Activated B cell treated with CpG ODN at 0.5 μM for 24 hours (primary cell): Measurements from ENCODE around the gene NDUFA12. TPM values are rescaled to one million over a fixed set of nuclear protein-coding genes. Genes with fewer than 3 reads are reported as not detected.

Experiments used
- ATAC-seq: fragments of 200-7000 bp; cut with Tn5 transposase; one replicate; pipeline ENCODE4 v1.10.0; 2021; ENCODE audit warnings: low read depth, mild to moderate bottlenecking, moderate library complexity
- CTCF ChIA-PET: fragments of 350-600 bp; sonication (Branson Sonifier 250); formaldehyde crosslinking; loops from one replicate; lab custom pipeline; 2021; ENCODE audit warnings: antibody characterized with exemption; lab: Charles Lee
- POLR2A ChIA-PET: fragments of 350-600 bp; sonication (Branson Sonifier 250); formaldehyde crosslinking; loops from one replicate; lab custom pipeline; 2021; ENCODE audit warnings: antibody characterized with exemption; lab: Charles Lee
- DNase-seq: peaks from one replicate; pipeline ENCODE4 v3.0.0; 2022
- H3K27ac Mint-ChIP-seq: one replicate; pipeline ENCODE4 v1.8.0; 2020; ENCODE audit warnings: mixed read lengths
- H3K27me3 Mint-ChIP-seq: one replicate; pipeline ENCODE4 v1.8.0; 2021; ENCODE audit warnings: mixed read lengths
- H3K36me3 Mint-ChIP-seq: one replicate; pipeline ENCODE4 v1.8.0; 2021; ENCODE audit warnings: low read depth, mixed read lengths
- H3K4me1 Mint-ChIP-seq: one replicate; pipeline ENCODE4 v1.8.0; 2021; ENCODE audit warnings: mixed read lengths
- H3K4me3 Mint-ChIP-seq: one replicate; pipeline ENCODE4 v1.8.0; 2020; ENCODE audit warnings: mild to moderate bottlenecking, mixed read lengths
- H3K9me3 Mint-ChIP-seq: one replicate; pipeline ENCODE4 v1.8.0; 2020; ENCODE audit warnings: mixed read lengths
- CTCF ChIP-seq: fragments of 200-600 bp; IDR thresholded peaks from one replicate; pipeline ENCODE4 v1.8.0; 2022; ENCODE audit warnings: antibody characterized with exemption, mild to moderate bottlenecking
- intact Hi-C: fragments of 100-400 bp; cut with micrococcal nuclease; formaldehyde crosslinking; loops from one replicate; pipeline ENCODE4 v1.15.1; 2024
- total RNA-seq: library from RNA; stranded (reverse); gene quantifications from 2 replicates; pipeline ENCODE4 v1.2.3, GENCODE V29; 2022

NDUFA12 gene
- total RNA-seq, 1 donor from 2014 or later = 81.7 TPM

- Mint-ChIP-seq H3K4me1 (peaks cover 10% of the 10 kb centered on the region), H3K27ac (no peak overlapping the region), H3K4me3 (no peak overlapping the region), H3K9me3 (peaks cover 4% of the 10 kb centered on the region), H3K36me3 (peaks cover 10% of the 10 kb centered on the region), H3K27me3 (no peaks in the 10 kb centered on the region)
- ChIA-PET CTCF (no interaction called here), POLR2A (no interaction called here)
- no peak for ATAC-seq
- TF ChIP-seq CTCF = no peak
- intact Hi-C loops = no loop called here
- no peak for DNase-seq
Observed at GRCh38 chr12:95017482-95017881, 14.0 kb upstream of the NDUFA12 start.

- Mint-ChIP-seq H3K9me3 (peaks cover 4% of the 10 kb centered on the region), H3K36me3 (peaks cover 4% of the 10 kb centered on the region), H3K27ac (no peak overlapping the region), H3K4me3 (no peak overlapping the region), H3K27me3 (no peaks in the 10 kb centered on the region), H3K4me1 (peaks cover 16% of the 10 kb centered on the region)
- ChIA-PET POLR2A (no interaction called here), CTCF (no interaction called here)
- DNase-seq = no peak
- ATAC-seq = no peak
- no peak for TF ChIP-seq CTCF
- intact Hi-C loops = no loop called here
Observed at GRCh38 chr12:95016120-95016519, 12.6 kb upstream of the NDUFA12 start.

- ATAC-seq (no peak), DNase-seq (no peak)
- intact Hi-C loops = no loop called here
- no peak overlapping the region for H3K27ac Mint-ChIP-seq
- ChIA-PET POLR2A (no interaction called here), CTCF (no interaction called here)
- H3K36me3 Mint-ChIP-seq = no peaks in the 10 kb centered on the region
- H3K4me1 Mint-ChIP-seq = peaks cover 29% of the 10 kb centered on the region
- no peaks in the 10 kb centered on the region for H3K27me3 Mint-ChIP-seq
- peaks cover 4% of the 10 kb centered on the region for H3K9me3 Mint-ChIP-seq
- TF ChIP-seq CTCF = no peak
- H3K4me3 Mint-ChIP-seq = no peak overlapping the region
Observed at GRCh38 chr12:95014554-95014953, 11.1 kb upstream of the NDUFA12 start.

- DNase-seq (no peak), ATAC-seq (no peak)
- no peaks in the 10 kb centered on the region for H3K27me3 Mint-ChIP-seq
- peaks cover 12% of the 10 kb centered on the region for H3K36me3 Mint-ChIP-seq
- H3K4me1 Mint-ChIP-seq = peaks cover 29% of the 10 kb centered on the region
- H3K9me3 Mint-ChIP-seq = no peaks in the 10 kb centered on the region
- no peak for TF ChIP-seq CTCF
- intact Hi-C loops = loop anchor here (10.0 kb wide), 1 partner anchor 1561 kb away; the partner anchor contains the start of gene UBE2N
- ChIA-PET POLR2A (no interaction called here), CTCF (no interaction called here)
- no peak overlapping the region for H3K27ac Mint-ChIP-seq
- no peak overlapping the region for H3K4me3 Mint-ChIP-seq
Observed at GRCh38 chr12:95006206-95006605, 2.7 kb upstream of the NDUFA12 start.

- POLR2A ChIA-PET = interaction anchor here (0.7 to 1.8 kb wide), 6 partner anchors 174 to 1328 kb away, joined by 3 to 13 read pairs (median 5); partner anchors contain the start of genes CRADD and METAP2
- CTCF ChIA-PET = no interaction called here
- Mint-ChIP-seq H3K4me1 (peaks cover 22% of the 10 kb centered on the region), H3K9me3 (no peaks in the 10 kb centered on the region), H3K27me3 (no peaks in the 10 kb centered on the region), H3K36me3 (peaks cover 21% of the 10 kb centered on the region), H3K4me3 (peak overlapping the region; percentile 94), H3K27ac (peak overlapping the region; percentile 36)
- intact Hi-C loops = loop anchor here (5.0 to 10.0 kb wide), 2 partner anchors 468 to 1560 kb away; partner anchors contain the start of genes METAP2 and UBE2N
- DNase-seq (no peak), ATAC-seq (no peak)
- TF ChIP-seq CTCF = no peak
Observed at GRCh38 chr12:95004610-95005009, 1.1 kb upstream of the NDUFA12 start.
